Epithelial cell of prostate (primary cell): ENCODE measurements around the gene GRB10.
A peak's percentile ranks its signal among the peaks of the same experiment; 100 is the strongest.

Source experiments
- DNase-seq: peaks from one replicate; pipeline ENCODE4 v3.0.0-alpha.2; 2011; ENCODE audit warnings: low read depth, low spot score
- H3K27ac ChIP-seq: fragments of 450-650 bp; 2 replicates; pipeline ENCODE4 v1.5.1; 2017; ENCODE audit warnings: mild to moderate bottlenecking

The GRB10 gene

GRCh38 chr7:50782375-50783208 is at the start of gene GRB10:
Gene GRB10 (minus strand): TSS chr7:50782896. CDS start chr7:50732322, 50,574 bp downstream.
- H3K27ac ChIP-seq = no peak within 1 kb of the TSS
- no peak for DNase-seq

DNA sequence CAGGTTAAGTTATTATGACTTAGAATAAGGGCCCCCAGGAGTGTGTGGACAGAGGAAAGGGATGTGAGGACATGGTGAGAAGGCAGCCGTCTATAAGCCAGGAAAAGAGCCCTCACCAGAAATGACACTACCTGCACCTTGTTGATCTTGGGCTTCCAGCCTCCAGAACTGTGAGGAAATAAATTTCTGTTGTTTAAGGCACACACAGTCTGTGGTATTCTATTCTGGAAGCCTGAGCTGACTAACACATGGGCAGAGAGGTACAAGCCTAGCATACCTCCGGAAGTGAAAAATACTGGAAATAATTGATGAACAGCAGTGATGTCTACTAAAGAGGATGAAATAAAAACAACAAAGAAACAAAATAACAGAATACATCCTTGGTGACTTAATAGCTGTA is 46.1 kb upstream of the GRB10 start:
- DNase-seq = no peak

GRCh38 chr7:50828116-50828515 is 45.4 kb upstream of the GRB10 start:
- DNase-seq = no peak
- no peak overlapping the region for H3K27ac ChIP-seq

More for the DNA sequence above, 46.1 kb upstream of the GRB10 start:
- no peak overlapping the region for H3K27ac ChIP-seq

DNA sequence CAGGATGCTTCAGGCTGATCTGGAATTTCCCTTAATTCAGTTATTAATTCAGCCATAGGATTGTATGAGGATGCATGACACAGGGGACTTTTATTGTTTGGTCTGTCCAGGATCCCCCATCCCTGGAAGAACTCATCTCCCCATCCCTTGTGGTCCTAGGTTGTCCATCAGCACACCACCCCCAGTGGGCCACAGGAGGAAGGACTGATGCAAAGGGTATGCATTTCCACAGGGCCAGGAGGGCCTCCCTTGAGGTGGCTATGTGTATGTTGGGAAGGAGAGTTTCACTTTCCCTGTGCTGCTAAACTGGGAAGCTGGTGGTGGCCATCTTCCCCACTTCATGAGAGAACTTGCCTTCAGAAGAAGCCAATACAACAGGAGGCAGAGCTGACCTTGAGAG is 44.6 kb upstream of the GRB10 start:
- peak overlapping the region; percentile 30 for H3K27ac ChIP-seq
- no peak for DNase-seq

DNA sequence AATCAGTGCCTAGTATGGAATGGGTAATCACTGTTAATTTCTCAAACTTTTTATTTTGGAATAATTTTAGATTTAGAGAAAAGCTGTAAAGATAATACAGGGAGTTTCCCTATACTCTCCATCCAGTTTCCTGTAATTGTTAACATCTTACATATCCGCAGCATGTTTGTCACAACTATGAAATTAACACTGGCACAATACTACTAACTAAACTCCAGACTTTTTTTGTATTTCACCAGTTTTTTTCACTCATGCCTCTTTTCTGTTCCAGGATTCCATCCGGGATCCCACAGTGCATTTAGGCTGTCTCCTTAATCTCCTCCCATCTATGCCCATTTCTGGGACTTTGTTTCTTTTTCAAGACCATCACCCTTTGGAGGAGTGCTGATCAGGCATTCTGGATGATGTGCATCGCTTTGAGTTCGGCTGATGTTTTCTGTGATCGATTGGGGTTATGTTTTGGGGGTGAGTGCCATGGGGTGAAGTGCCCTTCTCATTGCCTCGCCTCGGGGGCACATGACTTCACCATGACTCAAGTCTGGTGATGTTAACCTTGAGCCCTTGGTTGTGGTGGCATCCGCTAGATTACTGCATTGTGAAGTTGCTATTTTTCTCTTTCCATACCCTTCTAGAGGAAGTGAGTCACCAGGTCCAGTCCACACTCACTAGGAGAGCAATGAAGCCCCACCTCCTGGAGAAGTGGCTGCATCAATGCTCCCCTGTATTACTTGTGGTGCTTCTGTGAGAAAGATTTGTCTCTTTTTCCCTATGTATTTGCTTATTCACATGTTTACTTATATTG is 43.9 kb upstream of the GRB10 start:
- H3K27ac ChIP-seq = peak overlapping the region; percentile 30

GRCh38 chr7:50825465-50825864 is 42.8 kb upstream of the GRB10 start:
- H3K27ac ChIP-seq = no peak overlapping the region
- DNase-seq = no peak

More for the DNA sequence above, 43.9 kb upstream of the GRB10 start:
- peak; percentile 53 for DNase-seq

DNA sequence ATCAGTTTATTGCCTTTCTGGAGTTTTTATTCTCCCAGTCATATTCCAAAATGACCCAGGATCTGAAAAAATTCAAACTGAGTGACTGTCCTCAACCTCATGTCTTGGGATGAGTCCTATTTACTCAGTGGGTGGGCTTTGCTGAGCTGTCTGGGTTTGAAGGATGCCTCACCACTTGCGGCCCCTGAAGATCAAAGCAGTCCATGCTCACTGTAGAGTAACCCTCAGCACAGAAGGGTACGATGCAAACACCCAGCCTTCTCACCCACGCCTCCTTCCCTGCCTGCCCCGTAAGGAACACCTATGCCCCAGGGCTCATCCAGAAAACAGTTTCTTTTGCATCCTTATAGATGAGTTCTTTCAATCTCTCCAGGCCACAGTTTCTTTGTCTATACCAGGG is 42.2 kb upstream of the GRB10 start:
- no peak for DNase-seq

GRCh38 chr7:50822706-50823105 is 40.0 kb upstream of the GRB10 start:
- DNase-seq = no peak
- H3K27ac ChIP-seq = no peak overlapping the region

More for the DNA sequence above, 42.2 kb upstream of the GRB10 start:
- H3K27ac ChIP-seq = no peak overlapping the region

- H3K27ac ChIP-seq = no peak overlapping the region
Observed at GRCh38 chr7:50822110-50822509, 39.4 kb upstream of the GRB10 start.

DNA sequence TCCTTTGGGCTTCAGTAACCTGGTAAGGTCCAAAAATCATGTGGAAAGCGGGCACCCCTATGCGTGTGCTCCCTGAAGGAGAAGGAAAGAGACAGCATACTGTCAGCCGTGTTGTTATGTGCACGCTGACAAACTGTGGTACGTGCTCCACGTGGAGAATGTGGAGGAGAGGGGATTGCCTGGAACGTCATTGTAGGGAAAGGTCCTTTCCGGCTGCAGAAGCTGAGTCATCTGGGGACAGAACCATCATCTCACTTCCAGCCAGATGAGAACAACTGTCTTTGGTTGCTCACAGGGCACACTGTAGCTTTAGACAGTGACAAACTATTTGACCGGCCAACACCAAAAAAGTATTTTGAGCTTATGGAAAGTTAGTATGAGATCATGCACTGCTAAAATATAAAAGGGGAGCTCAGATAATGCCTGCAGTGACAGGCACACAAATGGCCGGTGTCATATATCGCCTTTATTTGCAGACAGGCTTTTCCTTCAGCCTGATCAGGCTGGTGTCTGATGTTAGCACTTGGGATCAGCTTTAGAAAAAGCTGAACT is 38.8 kb upstream of the GRB10 start:
- H3K27ac ChIP-seq = no peak overlapping the region
- DNase-seq = no peak

More at GRCh38 chr7:50822110-50822509, 39.4 kb upstream of the GRB10 start:
- DNase-seq = no peak

- no peak for DNase-seq
- no peak overlapping the region for H3K27ac ChIP-seq
Observed at GRCh38 chr7:50818324-50818723, 35.6 kb upstream of the GRB10 start.

DNA sequence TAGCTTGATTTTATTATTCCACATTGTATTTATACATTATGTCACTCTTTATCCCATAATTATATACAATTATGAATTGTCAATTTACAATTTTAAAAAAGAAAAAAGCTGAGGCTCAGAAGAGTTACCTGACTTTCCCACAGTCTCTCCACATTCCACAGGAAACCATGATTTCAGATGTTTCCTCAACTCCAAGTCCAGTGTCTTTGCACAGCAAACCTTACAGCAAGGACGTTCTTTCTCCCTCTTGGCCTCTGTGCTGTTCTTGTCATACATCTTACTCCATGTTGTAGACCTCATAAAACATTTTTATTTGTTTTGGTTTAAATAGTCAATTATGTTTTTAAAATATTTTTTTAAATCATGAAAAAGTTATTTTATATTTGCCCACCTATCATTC is 34.9 kb upstream of the GRB10 start:
- DNase-seq = no peak

GRCh38 chr7:50815138-50815537 is 32.4 kb upstream of the GRB10 start:
- H3K27ac ChIP-seq = no peak overlapping the region
- no peak for DNase-seq

More for the DNA sequence above, 34.9 kb upstream of the GRB10 start:
- H3K27ac ChIP-seq = no peak overlapping the region

GRCh38 chr7:50814166-50814565 is 31.5 kb upstream of the GRB10 start:
- no peak for DNase-seq
- no peak overlapping the region for H3K27ac ChIP-seq

GRCh38 chr7:50812841-50813475 is 30.3 kb upstream of the GRB10 start:
- H3K27ac ChIP-seq = no peak overlapping the region
- peak; percentile 54 for DNase-seq

- no peak for DNase-seq
- no peak overlapping the region for H3K27ac ChIP-seq
Observed at GRCh38 chr7:50812094-50812493, 29.4 kb upstream of the GRB10 start.

DNA sequence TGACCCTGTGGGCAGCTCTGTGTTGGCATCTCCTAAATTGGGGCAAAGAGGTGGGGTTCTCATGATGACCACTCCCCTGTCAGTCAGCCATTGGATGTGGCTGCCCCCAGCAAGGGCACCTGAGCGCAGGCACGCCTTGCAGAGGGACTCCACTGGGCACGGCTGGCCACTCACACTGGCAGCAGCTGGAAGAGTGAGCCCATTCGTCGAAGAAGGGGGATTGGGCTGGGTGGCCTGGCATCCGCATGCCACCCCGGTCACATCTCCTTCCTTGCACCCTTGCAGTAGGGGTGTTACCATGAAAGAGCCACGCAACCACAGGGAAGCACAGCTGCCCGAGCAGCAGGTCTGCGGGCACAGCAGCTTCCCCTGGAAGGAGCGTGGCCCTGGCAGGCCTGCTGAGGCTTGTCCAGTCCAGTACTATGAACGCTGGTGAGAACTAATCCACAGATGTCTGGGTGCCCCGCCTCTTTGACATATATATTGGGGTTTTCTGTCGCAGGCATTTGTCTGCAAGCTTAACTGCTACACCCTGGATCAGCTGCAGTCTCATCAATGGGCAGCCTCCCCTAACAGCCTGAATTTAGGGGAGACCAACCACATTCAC is 25.7 kb upstream of the GRB10 start:
- DNase-seq = no peak
- H3K27ac ChIP-seq = no peak overlapping the region

DNA sequence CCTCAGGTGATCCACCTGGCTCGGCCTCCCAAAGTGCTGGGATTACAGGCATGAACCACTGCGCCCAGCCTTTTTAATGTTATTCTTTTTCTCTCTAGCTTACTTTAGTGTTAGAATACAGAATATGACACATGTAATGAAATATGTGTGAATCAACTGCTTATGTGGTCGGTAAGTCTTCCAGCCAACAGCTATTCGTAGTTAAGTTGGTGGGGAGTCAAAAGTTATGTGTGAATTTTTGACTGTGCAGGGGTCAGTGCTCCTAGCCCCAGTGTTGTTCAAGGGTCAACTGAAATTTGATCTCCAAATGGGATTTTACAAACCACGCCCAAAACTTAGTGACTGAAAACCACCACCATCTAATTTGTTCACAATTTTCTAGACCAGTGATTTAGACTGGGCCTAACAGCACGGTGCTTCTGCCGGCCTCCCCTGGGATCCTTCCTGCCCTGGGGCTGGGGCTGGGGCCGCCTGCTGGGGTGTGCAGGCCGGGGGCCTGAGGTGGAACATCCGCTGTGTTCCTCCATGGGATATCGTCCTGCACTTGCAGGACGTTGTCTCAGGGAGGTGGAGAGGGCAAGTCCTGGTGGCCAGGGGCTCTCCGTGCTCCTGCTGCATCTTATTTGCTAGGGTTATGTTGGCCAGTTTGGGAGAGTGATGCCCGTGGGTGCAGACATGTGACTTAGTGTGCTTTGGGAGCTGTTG is 24.5 kb upstream of the GRB10 start:
- H3K27ac ChIP-seq = no peak overlapping the region

GRCh38 chr7:50806143-50806542 is 23.4 kb upstream of the GRB10 start:
- no peak overlapping the region for H3K27ac ChIP-seq
- no peak for DNase-seq

More for the DNA sequence above, 24.5 kb upstream of the GRB10 start:
- no peak for DNase-seq
